IPS-20b (cell line): ENCODE measurements around the gene ARHGAP5.
A peak's percentile ranks its signal among the peaks of the same experiment; 100 is the strongest.

Experiments
- H3K27ac ChIP-seq: one replicate; pipeline ENCODE4 v1.5.1; 2013; ENCODE audit warnings: low read length
- H3K27me3 ChIP-seq: 2 replicates; pipeline ENCODE4 v1.6.1; 2013; ENCODE audit warnings: mild to moderate bottlenecking, low read length, inconsistent platforms; ENCODE audit not compliant: insufficient read depth
- H3K36me3 ChIP-seq: 2 replicates; pipeline ENCODE4 v1.6.1; 2013; ENCODE audit warnings: low read depth, mild to moderate bottlenecking, inconsistent platforms, low read length, moderate library complexity; ENCODE audit not compliant: insufficient read depth
- H3K4me1 ChIP-seq: 2 replicates; pipeline ENCODE4 v1.6.1; 2013; ENCODE audit warnings: mild to moderate bottlenecking, control low read depth, inconsistent platforms, low read length, moderate library complexity; ENCODE audit not compliant: insufficient read depth
- H3K4me3 ChIP-seq: 2 replicates; pipeline ENCODE4 v1.5.1; 2013; ENCODE audit warnings: mild to moderate bottlenecking, low read length, inconsistent platforms
- H3K9ac ChIP-seq: 2 replicates; pipeline ENCODE4 v1.6.1; 2013; ENCODE audit warnings: low read depth, mild to moderate bottlenecking, inconsistent platforms, low read length, moderate library complexity
- H3K9me3 ChIP-seq: 2 replicates; pipeline ENCODE4 v1.6.1; 2013; ENCODE audit warnings: mild to moderate bottlenecking, low read depth, low read length, inconsistent platforms; ENCODE audit not compliant: insufficient read depth

ARHGAP5 gene

GRCh38 chr14:32054536-32054935 lies 22.6 kb upstream of the ARHGAP5 start:
- peaks cover 4% of the 10 kb centered on the region for H3K4me1 ChIP-seq
- no peak overlapping the region for H3K9ac ChIP-seq
- no peak overlapping the region for H3K27ac ChIP-seq
- H3K4me3 ChIP-seq, result no peak overlapping the region
- H3K36me3 ChIP-seq, result no peaks in the 10 kb centered on the region
- no peaks in the 10 kb centered on the region for H3K27me3 ChIP-seq
- H3K9me3 ChIP-seq, result no peaks in the 10 kb centered on the region

DNA sequence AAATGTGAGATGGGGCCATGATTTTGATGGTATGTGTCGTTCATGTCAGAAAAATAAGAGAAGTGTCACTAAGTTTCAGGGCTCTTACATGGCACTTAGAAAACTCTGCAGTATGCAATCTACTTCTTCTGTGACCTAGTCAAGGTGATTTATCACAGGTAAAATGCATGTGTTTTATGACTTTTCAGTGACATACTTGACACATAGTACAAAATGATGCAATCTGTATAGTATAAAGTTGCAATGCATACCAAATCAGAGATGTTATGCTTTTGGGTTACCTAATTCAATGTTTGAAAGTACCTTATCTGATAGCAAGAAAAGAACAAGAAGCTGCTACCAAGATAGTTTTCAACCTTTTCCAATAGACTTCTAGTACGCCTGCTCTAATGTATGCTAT lies 21.9 kb upstream of the ARHGAP5 start:
- H3K27me3 ChIP-seq, result no peaks in the 10 kb centered on the region
- no peak overlapping the region for H3K4me3 ChIP-seq
- no peaks in the 10 kb centered on the region for H3K36me3 ChIP-seq
- H3K4me1 ChIP-seq, result peaks cover 6% of the 10 kb centered on the region
- no peak overlapping the region for H3K27ac ChIP-seq
- no peak overlapping the region for H3K9ac ChIP-seq
- no peaks in the 10 kb centered on the region for H3K9me3 ChIP-seq

DNA sequence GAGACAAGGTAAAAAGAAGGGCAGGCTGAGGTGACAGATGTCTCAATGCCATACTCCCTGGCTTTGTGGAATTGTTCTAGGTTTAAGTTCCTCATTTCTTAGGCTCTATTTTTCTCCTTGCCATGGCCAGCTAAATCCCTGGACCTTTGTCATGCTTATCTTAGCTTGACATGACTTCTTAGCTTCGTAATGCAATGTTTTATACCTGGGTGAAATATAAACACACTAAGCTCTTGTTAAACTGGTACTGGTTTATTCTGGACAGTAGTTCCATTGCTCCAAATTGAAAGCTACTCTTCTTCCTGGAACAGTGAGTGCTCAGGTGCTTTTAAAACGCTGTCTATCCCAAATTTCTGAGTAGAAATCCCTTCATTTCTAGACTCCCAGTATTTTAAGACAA lies 17.4 kb upstream of the ARHGAP5 start:
- H3K9me3 ChIP-seq, result no peaks in the 10 kb centered on the region
- H3K36me3 ChIP-seq, result no peaks in the 10 kb centered on the region
- no peak overlapping the region for H3K27ac ChIP-seq
- peaks cover 6% of the 10 kb centered on the region for H3K4me1 ChIP-seq
- H3K9ac ChIP-seq, result no peak overlapping the region
- H3K27me3 ChIP-seq, result no peaks in the 10 kb centered on the region
- H3K4me3 ChIP-seq, result no peak overlapping the region

GRCh38 chr14:32064931-32065330 lies 12.2 kb upstream of the ARHGAP5 start:
- no peaks in the 10 kb centered on the region for H3K36me3 ChIP-seq

DNA sequence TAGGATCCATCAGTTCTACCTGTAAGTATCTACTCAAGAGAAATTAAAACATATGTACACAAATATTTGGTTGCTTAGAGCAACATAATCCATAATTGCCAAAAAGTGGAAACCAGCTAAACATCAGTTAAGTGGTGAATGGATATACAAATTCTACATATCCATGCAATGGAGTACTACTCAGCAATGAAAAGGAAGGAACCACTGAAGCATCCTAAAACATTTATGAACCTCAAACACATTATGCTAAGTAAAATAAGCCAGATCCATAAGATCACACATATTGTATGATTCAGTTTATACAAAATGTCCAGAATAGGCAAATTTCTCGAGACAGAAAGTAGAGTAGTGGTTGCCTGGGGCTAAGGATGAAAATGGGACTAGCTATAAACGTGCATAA lies 8.4 kb upstream of the ARHGAP5 start:
- H3K27ac ChIP-seq, result no peak overlapping the region
- H3K36me3 ChIP-seq, result no peaks in the 10 kb centered on the region
- no peaks in the 10 kb centered on the region for H3K4me1 ChIP-seq
- H3K9me3 ChIP-seq, result no peaks in the 10 kb centered on the region
- no peaks in the 10 kb centered on the region for H3K27me3 ChIP-seq
- no peak overlapping the region for H3K9ac ChIP-seq
- H3K4me3 ChIP-seq, result no peak overlapping the region

More at GRCh38 chr14:32064931-32065330, 12.2 kb upstream of the ARHGAP5 start:
- Histone ChIP-seq H3K27me3 (no peaks in the 10 kb centered on the region), H3K9ac (no peak overlapping the region), H3K9me3 (no peaks in the 10 kb centered on the region), H3K4me1 (no peaks in the 10 kb centered on the region), H3K4me3 (no peak overlapping the region), H3K27ac (no peak overlapping the region)

- H3K9me3 ChIP-seq, result no peaks in the 10 kb centered on the region
- no peak overlapping the region for H3K4me3 ChIP-seq
- peaks cover 3% of the 10 kb centered on the region for H3K4me1 ChIP-seq
- H3K27ac ChIP-seq, result no peak overlapping the region
- H3K27me3 ChIP-seq, result no peaks in the 10 kb centered on the region
- no peak overlapping the region for H3K9ac ChIP-seq
- no peaks in the 10 kb centered on the region for H3K36me3 ChIP-seq
These were observed 6.8 kb upstream of the ARHGAP5 start for GRCh38 chr14:32070282-32070681.

- no peaks in the 10 kb centered on the region for H3K27me3 ChIP-seq
- H3K4me3 ChIP-seq, result no peak overlapping the region
- H3K9me3 ChIP-seq, result no peaks in the 10 kb centered on the region
- no peak overlapping the region for H3K9ac ChIP-seq
- H3K36me3 ChIP-seq, result no peaks in the 10 kb centered on the region
- H3K27ac ChIP-seq, result no peak overlapping the region
- H3K4me1 ChIP-seq, result peaks cover 3% of the 10 kb centered on the region
These were observed 4.4 kb upstream of the ARHGAP5 start for GRCh38 chr14:32072676-32073075.

DNA sequence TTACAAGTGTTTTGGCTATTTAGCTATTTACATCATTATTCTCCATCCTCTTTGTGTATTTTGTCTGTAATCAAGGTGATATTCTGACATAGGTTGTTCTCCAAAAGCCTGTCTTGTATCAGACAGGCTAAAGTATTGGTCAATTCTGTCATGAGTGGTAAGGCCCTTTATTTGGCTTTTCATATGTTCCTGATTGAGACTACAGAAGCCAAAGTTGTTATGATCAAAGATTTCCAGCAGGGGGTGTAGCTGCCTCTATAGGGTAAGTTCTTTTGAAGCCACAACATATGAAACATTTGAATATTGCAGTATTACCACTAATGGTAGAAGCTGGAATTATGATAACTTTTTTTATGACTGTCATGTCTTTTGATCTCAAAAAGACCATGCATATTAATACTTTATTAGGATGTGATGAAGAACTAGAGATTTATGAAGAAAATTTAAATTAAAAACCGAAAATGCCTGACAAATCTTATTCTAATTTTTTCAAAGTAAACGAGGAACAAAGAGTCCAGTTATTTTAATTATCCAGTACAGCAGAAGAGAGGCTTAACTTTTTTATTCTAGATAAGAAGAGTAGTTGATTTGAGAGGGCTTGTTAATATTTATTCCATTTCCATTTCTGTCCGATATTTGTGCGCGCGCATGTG lies 3.4 kb upstream of the ARHGAP5 start:
- Histone ChIP-seq H3K27ac (no peak overlapping the region), H3K4me3 (no peak overlapping the region), H3K27me3 (no peaks in the 10 kb centered on the region), H3K9me3 (no peaks in the 10 kb centered on the region), H3K36me3 (no peaks in the 10 kb centered on the region), H3K4me1 (peaks cover 4% of the 10 kb centered on the region), H3K9ac (no peak overlapping the region)

DNA sequence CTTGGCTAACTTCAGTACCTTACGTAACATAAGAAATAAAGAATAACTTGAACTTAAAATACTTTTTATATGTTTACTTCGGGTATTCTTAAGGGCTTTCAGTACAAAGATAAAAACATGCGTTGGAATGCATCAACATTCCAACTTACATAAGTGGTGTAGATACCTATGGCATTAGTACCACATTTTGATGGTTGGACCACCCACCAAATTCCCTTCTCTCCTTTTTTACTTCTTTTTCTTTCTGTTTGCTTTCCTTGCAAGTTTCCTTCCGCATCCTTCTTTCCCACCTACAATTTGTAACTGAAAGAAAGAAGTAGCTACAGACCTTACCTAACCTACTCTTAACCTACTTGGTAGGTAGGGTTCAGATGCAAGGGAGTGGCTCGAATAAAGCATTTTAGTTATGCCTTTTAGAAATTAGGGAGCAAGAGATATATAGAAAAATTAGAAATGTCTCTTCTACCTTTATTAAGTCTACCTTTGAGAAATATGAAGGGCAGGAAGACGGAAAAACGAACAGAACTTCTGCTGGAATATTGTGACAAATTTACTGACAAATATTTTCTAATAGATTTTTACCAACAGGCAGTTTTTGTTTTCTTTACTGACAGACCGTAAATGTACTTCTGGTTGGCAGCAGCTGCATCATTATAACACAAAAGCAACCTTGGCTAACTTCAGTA lies 2.1 kb upstream of the ARHGAP5 start:
- Histone ChIP-seq H3K9ac (peak overlapping the region; percentile 91; the same call in 1 of the 2 replicates), H3K36me3 (no peaks in the 10 kb centered on the region), H3K4me3 (peak overlapping the region; percentile 86), H3K27me3 (no peaks in the 10 kb centered on the region), H3K9me3 (no peaks in the 10 kb centered on the region), H3K27ac (no peak overlapping the region), H3K4me1 (peaks cover 10% of the 10 kb centered on the region)

GRCh38 chr14:32075672-32076277 lies 1.3 kb upstream of the ARHGAP5 start:
- H3K9ac ChIP-seq, result peak overlapping the region; percentile 91
- no peaks in the 10 kb centered on the region for H3K9me3 ChIP-seq
- H3K36me3 ChIP-seq, result no peaks in the 10 kb centered on the region
- H3K4me3 ChIP-seq, result peak overlapping the region; percentile 86
- H3K4me1 ChIP-seq, result peaks cover 12% of the 10 kb centered on the region
- peak overlapping the region; percentile 31 for H3K27ac ChIP-seq
- no peaks in the 10 kb centered on the region for H3K27me3 ChIP-seq

DNA sequence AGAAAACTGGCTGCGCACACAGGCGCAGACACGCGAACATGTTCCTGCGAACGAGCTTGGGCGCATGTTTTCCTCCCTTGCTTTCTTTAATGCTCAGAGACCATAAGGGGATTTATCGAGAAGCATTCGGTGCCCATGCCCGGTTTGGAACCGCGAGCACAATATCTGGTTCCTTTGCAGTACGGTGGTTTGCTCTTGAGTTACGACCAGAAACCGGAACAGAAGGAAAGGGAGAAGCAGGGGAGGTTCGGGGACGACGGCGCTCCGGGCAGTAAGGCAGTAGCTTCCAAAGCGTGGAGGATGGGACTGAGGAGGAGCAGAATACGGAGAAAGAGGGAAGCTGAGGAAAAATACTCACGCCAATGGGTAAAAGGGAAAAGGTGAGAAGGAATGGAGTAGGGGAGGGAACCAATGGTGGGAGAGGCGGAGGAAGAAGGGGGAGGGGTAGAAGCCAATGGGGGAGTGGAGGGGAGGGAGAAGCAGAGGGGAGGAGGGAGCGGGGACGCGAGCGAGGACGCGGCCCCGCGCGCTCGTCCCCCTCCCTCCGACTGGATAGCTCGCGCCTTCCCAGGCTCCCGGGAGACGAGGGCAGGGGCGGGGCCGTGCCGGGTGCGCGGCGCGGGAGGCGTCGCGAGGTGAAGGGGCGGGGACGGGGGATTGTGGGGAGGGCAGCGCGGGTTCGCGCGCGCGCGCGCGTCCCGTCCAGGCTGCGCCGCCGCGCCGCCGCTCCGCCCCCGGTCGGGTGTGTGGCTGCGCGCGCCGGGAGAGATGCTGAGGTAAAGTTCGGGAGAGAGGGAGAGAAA lies 625 bp upstream of the ARHGAP5 start:
- H3K4me1 ChIP-seq, result peaks cover 12% of the 10 kb centered on the region
- H3K4me3 ChIP-seq, result peak overlapping the region; percentile 86
- peak overlapping the region; percentile 31 for H3K27ac ChIP-seq
- peak overlapping the region; percentile 91 for H3K9ac ChIP-seq
- no peaks in the 10 kb centered on the region for H3K36me3 ChIP-seq
- H3K27me3 ChIP-seq, result no peaks in the 10 kb centered on the region
- no peaks in the 10 kb centered on the region for H3K9me3 ChIP-seq
